Hematopoietic multipotent progenitor cell treated with erythropoietin and hydrocortisone succinate and interleukin-3 and kit ligand, for 17 days (in vitro differentiated cells): ENCODE data around the gene SST.

Source experiments
- DNase-seq: peaks from one replicate; pipeline ENCODE4 v3.0.0-alpha.2; 2015; ENCODE audit warnings: low spot score

Gene SST

DNA sequence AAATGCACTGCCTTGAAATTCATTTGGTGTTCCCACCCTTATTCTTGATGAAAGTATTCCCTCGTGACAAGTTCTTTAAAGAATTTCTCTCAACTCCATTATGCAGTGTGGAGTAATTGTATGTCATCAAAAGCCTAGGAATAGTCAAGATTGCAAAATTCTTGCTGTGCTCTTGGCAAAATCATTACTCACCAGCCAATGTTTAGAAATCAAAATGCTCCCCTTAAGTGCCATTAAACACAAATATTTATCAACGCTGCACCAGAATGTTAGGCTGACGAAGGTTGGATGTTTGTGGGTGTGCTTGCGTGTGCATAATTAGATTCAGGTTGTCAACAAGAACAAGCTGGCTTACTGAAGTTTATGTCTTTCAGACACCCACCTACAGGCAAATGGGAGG lies 40.5 kb downstream of the SST start:
- no peak for DNase-seq

DNA sequence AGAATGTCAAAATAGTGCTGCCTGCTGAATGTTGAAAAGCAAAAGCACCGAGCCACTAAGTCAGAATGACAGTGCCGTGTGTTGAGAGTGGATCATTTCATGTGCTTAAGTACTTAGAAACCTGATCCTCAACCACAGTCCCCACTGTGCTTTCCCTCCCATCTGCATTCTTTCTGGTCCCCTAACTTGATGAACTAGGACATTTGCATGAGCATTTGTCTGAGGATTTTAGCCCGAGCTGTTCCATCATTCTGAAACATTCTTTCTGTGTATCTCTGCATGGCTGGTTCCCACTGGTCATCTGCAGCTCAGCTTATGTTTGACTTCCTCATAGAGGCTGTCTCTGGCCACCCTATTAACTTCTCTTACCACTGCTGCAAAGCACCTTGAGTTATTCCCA lies 42.0 kb downstream of the SST start:
- no peak for DNase-seq

DNA sequence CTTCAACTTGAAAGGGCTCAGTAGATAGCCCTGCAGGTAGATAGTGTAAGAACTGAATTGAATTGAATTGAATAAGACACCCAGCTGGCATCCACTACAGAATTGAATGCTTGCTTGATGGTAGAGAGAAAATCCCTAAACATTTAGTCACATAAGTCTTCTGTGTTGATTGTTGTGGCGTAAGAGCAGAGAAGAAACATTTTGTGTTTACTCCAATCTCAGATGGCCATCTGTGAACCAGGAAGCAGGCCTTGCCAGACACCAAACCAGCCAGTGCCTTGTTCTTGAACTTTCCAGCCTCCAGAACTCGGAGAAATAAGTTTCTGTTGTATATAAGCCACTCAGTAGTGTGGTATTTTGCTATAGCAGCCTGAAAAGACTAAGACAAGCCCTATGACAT lies 43.6 kb downstream of the SST start:
- DNase-seq: no peak

DNA sequence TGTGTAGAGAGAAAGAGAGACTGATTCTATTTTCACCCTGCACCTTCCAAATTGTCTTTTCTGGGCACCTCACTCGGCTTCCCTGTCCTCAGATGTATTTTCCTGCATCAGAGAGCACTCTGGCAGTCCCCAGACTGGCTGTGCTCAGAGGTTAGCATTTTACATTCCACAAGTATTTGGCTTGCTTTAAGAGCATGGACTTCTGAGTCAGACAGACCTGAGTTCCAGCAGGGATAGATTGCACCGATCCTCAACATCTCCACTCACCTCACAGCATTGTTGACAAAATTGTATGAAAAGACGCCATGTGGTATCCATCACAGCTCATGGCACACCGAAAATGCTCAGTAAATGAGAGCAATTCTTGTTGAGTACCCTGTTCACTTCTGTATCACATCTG lies 45.6 kb downstream of the SST start:
- no peak for DNase-seq

DNA sequence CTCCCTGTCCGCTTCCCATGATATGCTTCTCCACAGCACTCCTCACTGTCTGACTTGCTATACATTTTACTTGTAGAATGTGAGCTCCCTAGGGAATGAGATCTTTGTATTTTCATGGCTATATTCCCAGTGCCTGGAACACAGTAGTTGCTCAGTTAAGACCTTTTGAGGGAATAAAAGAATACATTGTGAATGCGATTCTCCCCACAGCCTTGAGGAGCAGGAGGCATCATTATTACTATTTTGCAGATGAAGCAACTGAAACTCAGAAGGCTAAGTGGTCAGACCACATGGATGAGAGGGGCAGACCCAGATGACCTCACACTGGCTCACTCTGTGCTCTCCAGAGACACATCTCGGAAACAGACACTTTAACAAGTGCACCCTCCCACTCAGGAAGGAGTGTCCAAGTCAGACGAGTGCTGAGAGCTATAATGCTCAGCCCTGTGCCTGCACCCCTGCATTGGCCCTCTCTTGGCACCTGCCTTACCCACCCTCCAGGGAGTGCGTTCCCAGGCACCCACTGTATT lies 46.8 kb downstream of the SST start:
- DNase-seq: no peak

DNA sequence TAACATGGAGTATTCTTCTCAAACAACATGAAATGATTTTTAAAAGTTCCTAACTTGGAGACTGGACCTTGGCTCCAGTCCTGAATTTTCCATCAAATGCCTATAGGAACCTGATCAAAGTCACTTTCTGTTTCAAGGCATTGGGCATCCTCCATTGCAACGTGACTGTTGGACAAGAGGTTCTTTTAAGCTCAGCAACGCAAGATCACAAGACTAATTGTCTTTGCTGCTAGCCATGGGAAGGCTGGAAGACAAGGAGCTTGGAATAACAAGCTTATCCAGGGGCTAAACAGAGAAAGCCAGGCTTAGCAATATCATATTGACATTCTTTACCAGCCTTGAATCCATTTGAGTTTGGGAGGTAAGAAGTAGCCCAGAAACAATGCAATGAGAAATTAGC lies 48.3 kb downstream of the SST start:
- no peak for DNase-seq

DNA sequence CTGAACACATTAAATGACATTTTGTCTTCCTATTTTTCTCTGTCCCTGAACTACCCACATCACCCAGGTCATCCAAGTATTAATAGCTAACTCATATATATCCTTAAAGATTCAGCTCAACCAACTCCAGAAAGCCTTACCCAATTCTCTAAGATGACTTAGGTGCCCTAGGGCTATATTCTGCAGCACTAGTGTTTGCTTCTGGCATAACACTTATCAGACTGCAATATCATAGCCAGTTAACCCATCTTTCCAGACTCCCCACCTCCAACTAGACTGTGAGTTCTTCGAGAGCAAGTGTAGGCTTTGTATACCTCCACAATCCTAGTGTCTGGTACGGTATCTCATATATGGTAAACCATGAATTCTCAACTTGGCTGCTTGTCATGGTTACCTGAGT lies 50.7 kb downstream of the SST start:
- DNase-seq: no peak
